ENCODE data around the gene SUPV3L1.

DNA sequence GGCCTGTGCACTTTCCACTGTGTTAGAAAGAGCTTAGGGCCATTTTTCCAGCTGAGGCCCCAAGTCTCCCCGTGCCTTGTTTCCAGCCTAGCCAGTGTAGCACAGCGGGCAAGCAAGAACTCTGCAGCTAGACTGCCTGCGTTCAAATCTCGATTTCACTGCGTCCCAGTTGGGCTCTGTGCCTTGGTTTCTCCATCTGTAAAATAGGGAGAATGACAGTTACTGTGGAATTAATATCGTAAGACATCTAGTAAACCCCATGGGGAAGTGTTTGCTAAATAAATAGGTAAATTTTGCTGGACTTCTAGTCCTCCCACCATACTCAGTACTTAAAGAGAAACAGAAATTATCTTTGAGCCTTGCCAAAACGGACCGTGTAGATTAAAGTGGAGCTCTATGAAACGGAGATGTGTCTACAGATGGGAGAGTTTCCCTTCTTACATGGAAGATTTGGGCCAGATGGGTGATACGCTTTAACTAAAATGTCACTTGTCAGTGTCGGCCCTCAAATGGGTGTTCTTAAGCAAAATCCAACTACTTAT lies 36.6 kb downstream of the SUPV3L1 start:
- TF ChIP-seq, protein P1, sequence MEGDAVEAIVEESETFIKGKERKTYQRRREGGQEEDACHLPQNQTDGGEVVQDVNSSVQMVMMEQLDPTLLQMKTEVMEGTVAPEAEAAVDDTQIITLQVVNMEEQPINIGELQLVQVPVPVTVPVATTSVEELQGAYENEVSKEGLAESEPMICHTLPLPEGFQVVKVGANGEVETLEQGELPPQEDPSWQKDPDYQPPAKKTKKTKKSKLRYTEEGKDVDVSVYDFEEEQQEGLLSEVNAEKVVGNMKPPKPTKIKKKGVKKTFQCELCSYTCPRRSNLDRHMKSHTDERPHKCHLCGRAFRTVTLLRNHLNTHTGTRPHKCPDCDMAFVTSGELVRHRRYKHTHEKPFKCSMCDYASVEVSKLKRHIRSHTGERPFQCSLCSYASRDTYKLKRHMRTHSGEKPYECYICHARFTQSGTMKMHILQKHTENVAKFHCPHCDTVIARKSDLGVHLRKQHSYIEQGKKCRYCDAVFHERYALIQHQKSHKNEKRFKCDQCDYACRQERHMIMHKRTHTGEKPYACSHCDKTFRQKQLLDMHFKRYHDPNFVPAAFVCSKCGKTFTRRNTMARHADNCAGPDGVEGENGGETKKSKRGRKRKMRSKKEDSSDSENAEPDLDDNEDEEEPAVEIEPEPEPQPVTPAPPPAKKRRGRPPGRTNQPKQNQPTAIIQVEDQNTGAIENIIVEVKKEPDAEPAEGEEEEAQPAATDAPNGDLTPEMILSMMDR (IDR thresholded peaks at IDR 0.05): no peak
- no peak for TF ChIP-seq POLR2A (IDR thresholded peaks at IDR 0.05)
